OCI-LY3 (cell line): ENCODE measurements around the gene ADRA2A.

Source experiments
- H2AFZ ChIP-seq: fragments of 200-600, 300-600 bp; shearing (Covaris generic); 2 replicates; pipeline ENCODE4 v1.6.0; 2014; ENCODE audit warnings: antibody characterized with exemption, low read depth, low read length
- H3K27ac ChIP-seq: fragments of 200-600, 300-600 bp; sonication (generic); 2 replicates; pipeline ENCODE4 v1.5.1; 2014; ENCODE audit warnings: mild to moderate bottlenecking, low read length, moderate library complexity, mixed read lengths
- H3K27me3 ChIP-seq: fragments of 200-600, 300-600 bp; sonication (generic); 2 replicates; pipeline ENCODE4 v1.6.1; 2014; ENCODE audit warnings: low read depth, low read length, mixed read lengths
- H3K36me3 ChIP-seq: fragments of 200-600, 300-600 bp; sonication (generic); replicated peaks from 2 replicates; pipeline ENCODE3; 2014; ENCODE audit warnings: low read depth, low read length, mixed read lengths
- H3K4me1 ChIP-seq: fragments of 300-600, 200-600 bp; sonication (generic); 2 replicates; pipeline ENCODE4 v1.6.1; 2014; ENCODE audit warnings: low read length, mixed read lengths
- H3K4me2 ChIP-seq: fragments of 200-600, 300-600 bp; sonication (generic); 2 replicates; pipeline ENCODE4 v1.6.1; 2014; ENCODE audit warnings: low read length, mixed read lengths
- H3K4me3 ChIP-seq: fragments of 300-600, 200-600 bp; sonication (generic); 2 replicates; pipeline ENCODE4 v1.5.1; 2014; ENCODE audit warnings: antibody characterized with exemption, mild to moderate bottlenecking, low read length, moderate library complexity
- H3K79me2 ChIP-seq: fragments of 300-600, 200-600 bp; shearing (Covaris generic); 2 replicates; pipeline ENCODE4 v1.6.1; 2014; ENCODE audit warnings: mild to moderate bottlenecking, low read length, mixed read lengths
- H3K9ac ChIP-seq: fragments of 300-600, 200-600 bp; shearing (Covaris generic); 2 replicates; pipeline ENCODE4 v1.6.0; 2014; ENCODE audit warnings: mild to moderate bottlenecking, low read length, moderate library complexity
- H3K9me3 ChIP-seq: fragments of 200-600, 300-600 bp; shearing (Covaris generic); 2 replicates; pipeline ENCODE4 v1.6.1; 2014; ENCODE audit warnings: low read length, mixed read lengths; ENCODE audit not compliant: insufficient read depth
- H4K20me1 ChIP-seq: fragments of 200-600, 300-600 bp; sonication (generic); 2 replicates; pipeline ENCODE4 v1.6.1; 2016; ENCODE audit warnings: low read length, mixed read lengths; ENCODE audit not compliant: insufficient read depth
- EZH2phosphoT487 ChIP-seq: fragments of 200-600 bp; shearing (Covaris generic); IDR thresholded peaks from 2 replicates; pipeline ENCODE4 v1.6.1; 2018; ENCODE audit warnings: antibody characterized with exemption, mixed run types, low read depth
- TF ChIP-seq, protein P1 (sequence below): fragments of 200-600, 300-600 bp; sonication (generic); IDR thresholded peaks from 2 replicates; pipeline ENCODE4 v1.5.1; 2014; ENCODE audit warnings: antibody characterized with exemption, low read length, low read depth

ADRA2A gene

DNA sequence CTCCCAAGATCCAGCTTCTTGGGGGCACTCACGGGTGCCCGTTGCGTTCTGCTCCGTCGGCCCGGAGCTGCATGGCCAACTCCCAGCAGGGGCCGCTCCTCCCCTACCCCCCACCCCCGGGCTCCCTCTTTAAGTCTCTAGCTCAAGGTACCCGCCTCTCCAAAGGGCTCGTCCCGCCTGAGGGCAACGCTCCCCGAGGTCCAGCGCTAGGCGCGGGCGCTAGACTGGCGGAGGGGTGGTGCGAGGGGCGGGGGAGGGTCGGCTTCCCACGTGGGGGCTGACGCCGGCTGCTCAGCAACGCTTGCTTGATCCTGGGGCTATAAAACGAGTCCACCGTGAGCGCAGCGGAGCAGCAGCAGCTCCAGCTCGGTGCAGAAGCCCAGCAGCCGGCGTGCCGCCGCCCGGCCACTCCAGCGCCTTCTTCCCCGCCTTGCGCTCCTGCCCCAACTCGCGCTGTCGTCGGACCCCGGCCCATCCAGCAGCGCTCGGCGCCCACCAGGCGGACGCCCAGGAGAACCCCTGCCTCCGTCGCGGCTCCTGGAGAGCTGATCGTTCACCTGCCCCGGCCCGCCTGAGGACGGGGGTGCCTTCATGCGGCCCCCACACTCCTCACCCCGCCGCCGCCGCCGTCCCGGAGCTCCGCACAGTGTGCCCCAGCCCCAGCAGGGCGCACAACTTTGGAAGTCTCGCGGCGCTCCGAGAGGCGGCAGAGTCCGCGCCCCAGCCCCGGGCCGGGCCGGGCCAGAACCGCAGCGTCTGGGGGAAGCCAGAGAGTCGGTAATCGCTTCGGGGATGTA lies at the start of gene ADRA2A:
ADRA2A (plus strand) TSS at position 348 of the 797 bp plus-strand sequence. CDS start 968 bp downstream, outside the sequence.
- no peak within 1 kb of the TSS for H2AFZ ChIP-seq
- no peaks in the 10 kb centered on the region for H3K4me1 ChIP-seq
- no peaks in the 10 kb centered on the region for H3K79me2 ChIP-seq
- no peaks in the 10 kb centered on the region for H4K20me1 ChIP-seq
- no peak within 1 kb of the TSS for H3K27ac ChIP-seq
- TF ChIP-seq EZH2phosphoT487 = no peak
- TF ChIP-seq, protein P1, sequence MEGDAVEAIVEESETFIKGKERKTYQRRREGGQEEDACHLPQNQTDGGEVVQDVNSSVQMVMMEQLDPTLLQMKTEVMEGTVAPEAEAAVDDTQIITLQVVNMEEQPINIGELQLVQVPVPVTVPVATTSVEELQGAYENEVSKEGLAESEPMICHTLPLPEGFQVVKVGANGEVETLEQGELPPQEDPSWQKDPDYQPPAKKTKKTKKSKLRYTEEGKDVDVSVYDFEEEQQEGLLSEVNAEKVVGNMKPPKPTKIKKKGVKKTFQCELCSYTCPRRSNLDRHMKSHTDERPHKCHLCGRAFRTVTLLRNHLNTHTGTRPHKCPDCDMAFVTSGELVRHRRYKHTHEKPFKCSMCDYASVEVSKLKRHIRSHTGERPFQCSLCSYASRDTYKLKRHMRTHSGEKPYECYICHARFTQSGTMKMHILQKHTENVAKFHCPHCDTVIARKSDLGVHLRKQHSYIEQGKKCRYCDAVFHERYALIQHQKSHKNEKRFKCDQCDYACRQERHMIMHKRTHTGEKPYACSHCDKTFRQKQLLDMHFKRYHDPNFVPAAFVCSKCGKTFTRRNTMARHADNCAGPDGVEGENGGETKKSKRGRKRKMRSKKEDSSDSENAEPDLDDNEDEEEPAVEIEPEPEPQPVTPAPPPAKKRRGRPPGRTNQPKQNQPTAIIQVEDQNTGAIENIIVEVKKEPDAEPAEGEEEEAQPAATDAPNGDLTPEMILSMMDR = no peak
- H3K4me2 ChIP-seq = no peak within 1 kb of the TSS
- no peak within 1 kb of the TSS for H3K4me3 ChIP-seq
- H3K9me3 ChIP-seq = no peaks in the 10 kb centered on the region
- no peaks in the 10 kb centered on the region for H3K27me3 ChIP-seq
- H3K36me3 ChIP-seq = no peaks in the 10 kb centered on the region
- H3K9ac ChIP-seq = no peak within 1 kb of the TSS

DNA sequence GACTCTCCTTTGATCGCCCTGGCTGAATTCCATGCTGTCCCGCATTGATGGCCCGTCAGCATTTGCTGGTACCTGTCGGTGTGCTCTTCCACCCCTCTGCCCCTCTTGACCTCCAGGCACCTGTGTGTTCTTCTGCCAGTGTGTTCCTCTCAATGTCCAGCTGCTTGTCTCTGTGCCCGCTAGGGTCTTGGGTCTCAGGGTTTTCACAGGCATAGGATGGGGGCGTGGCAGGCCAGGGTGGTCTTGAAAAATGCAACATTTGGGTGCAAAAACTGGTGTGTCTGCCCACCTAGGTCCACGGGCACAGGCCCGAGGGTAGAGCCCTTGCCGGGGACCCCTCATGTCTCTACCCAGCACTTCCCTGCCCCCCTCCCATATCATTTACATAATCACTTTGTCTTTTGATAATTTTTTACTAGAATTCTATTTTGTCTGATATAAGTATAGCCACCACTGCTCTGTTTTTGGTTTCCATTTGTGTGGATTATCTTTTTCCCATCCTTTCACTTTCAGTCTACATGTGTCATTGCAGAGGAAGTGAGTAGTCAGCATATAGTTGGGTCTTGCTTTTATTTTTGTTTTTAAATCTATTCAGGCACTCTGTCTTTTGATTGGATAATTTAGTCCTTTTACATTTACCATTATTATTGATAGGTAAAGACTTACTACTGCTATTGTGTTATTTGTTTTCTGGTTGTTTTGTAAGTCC lies 46.6 kb upstream of the ADRA2A start:
- TF ChIP-seq EZH2phosphoT487 = no peak
- TF ChIP-seq, protein P1 = no peak
- Histone ChIP-seq H3K79me2 (no peaks in the 10 kb centered on the region), H3K9me3 (no peaks in the 10 kb centered on the region), H3K27ac (no peak overlapping the region), H3K4me3 (no peak overlapping the region), H3K4me1 (peaks cover 11% of the 10 kb centered on the region), H3K27me3 (no peaks in the 10 kb centered on the region), H2AFZ (no peak overlapping the region), H3K4me2 (no peak overlapping the region), H3K36me3 (peaks cover 8% of the 10 kb centered on the region), H3K9ac (no peak overlapping the region), H4K20me1 (no peaks in the 10 kb centered on the region)

DNA sequence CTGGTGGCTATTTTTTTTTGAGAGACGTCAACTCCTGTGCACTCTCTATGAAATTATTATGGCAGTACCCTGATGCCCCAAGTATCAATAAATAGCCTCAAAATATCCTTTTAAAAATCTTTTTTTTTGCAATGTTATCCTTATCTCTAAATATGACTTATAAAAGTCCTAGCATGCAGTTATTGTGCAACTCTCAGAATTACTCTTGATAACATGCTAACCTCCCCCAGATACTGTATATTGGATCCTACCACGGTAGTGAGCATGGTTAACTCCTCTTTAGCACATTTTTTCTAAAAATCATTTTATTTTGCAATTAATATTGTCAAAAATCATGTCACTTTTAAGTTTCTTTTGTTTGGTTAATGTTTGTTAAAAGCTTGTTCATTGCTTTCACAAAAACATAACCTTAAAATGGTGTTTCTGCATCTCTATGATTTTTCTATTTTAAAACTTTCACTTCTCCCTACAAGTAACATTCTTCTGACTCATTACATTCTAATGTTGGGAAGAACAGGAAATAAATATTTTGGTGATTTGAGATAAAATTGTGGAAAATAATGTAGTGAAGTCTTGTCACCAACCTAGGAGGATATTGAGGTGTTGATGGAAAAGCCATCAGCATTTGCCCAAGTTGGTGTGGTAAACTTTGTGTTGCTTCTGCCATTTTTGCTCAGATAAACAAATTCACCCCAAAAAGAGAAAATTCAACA lies 42.1 kb upstream of the ADRA2A start:
- TF ChIP-seq, protein P1 = no peak
- no peak for TF ChIP-seq EZH2phosphoT487
- Histone ChIP-seq H3K79me2 (no peaks in the 10 kb centered on the region), H3K4me1 (peaks cover 11% of the 10 kb centered on the region), H3K27me3 (no peaks in the 10 kb centered on the region), H3K4me2 (no peak overlapping the region), H3K36me3 (peaks cover 5% of the 10 kb centered on the region), H3K9ac (no peak overlapping the region), H2AFZ (no peak overlapping the region), H4K20me1 (no peaks in the 10 kb centered on the region), H3K27ac (no peak overlapping the region), H3K4me3 (no peak overlapping the region), H3K9me3 (0 out of 2 replicates have a peak, but pooled peaks cover 5% of the 10 kb centered on the region)

DNA sequence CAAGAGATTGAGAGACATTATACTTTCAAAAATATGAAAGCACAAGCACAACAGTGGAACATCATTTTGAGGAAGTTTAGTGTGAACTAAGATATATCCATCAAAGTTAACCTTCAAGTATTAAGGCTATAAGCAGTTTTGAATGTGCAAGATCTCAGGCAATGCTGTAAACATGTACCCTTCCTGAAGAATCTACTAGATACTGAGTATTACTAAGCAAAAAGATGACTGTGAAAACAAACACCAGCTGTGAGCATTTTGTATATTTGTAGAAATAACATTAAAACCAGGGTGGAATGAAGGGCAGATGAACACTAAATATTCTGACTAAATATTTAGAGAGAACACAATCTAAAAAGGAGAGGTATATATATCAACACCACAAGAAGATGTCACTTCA lies 41.3 kb upstream of the ADRA2A start:
- TF ChIP-seq, protein P1 = no peak
- no peak for TF ChIP-seq EZH2phosphoT487
- Histone ChIP-seq H3K9ac (no peak overlapping the region), H4K20me1 (no peaks in the 10 kb centered on the region), H2AFZ (no peak overlapping the region), H3K79me2 (no peaks in the 10 kb centered on the region), H3K27ac (no peak overlapping the region), H3K4me1 (peaks cover 11% of the 10 kb centered on the region), H3K27me3 (no peaks in the 10 kb centered on the region), H3K4me3 (no peak overlapping the region), H3K4me2 (no peak overlapping the region), H3K9me3 (0 out of 2 replicates have a peak, but pooled peaks cover 5% of the 10 kb centered on the region), H3K36me3 (peaks cover 5% of the 10 kb centered on the region)
